SK-N-SH (cell line): ENCODE results near the gene ST6GALNAC2.

Experiments
- CHD2 ChIP-seq: fragments of 150-350 bp; IDR thresholded peaks from 2 replicates; pipeline ENCODE4 v1.6.1; 2018; ENCODE audit warnings: low read length; ENCODE audit not compliant: partially characterized antibody
- CTCF ChIP-seq: fragments of 200-600 bp; sonication (generic); IDR thresholded peaks from 2 replicates; pipeline ENCODE4 v1.6.1; 2017; ENCODE audit warnings: antibody characterized with exemption, mild to moderate bottlenecking, moderate library complexity
- EZH2phosphoT487 ChIP-seq: fragments of 200-600 bp; sonication (generic); IDR thresholded peaks from 2 replicates; pipeline ENCODE4 v1.6.1; 2017; ENCODE audit warnings: low read depth, mixed run types, mild to moderate bottlenecking, antibody characterized with exemption, moderate library complexity, borderline replicate concordance
- FOXM1 ChIP-seq: IDR thresholded peaks from 2 replicates; pipeline ENCODE4 v1.4.0; 2012; ENCODE audit warnings: low read depth, mild to moderate bottlenecking
- MAX ChIP-seq: IDR thresholded peaks from 2 replicates; pipeline ENCODE4 v1.4.0; 2012; ENCODE audit warnings: low read depth
- NFIC ChIP-seq: IDR thresholded peaks from 2 replicates; pipeline ENCODE4 v1.4.0; 2012; ENCODE audit warnings: borderline replicate concordance
- NRF1 ChIP-seq: IDR thresholded peaks from 2 replicates; pipeline ENCODE4 v1.6.1; 2012; ENCODE audit warnings: low read depth, mild to moderate bottlenecking, low read length
- POLR2AphosphoS5 ChIP-seq: IDR thresholded peaks from 2 replicates; pipeline ENCODE4 v1.6.1; 2012; ENCODE audit warnings: low read depth, low read length
- REST ChIP-seq: IDR thresholded peaks from 2 replicates; pipeline ENCODE4 v1.6.1; 2012; ENCODE audit warnings: mild to moderate bottlenecking, low read depth, low read length, moderate library complexity
- SMC3 ChIP-seq: IDR thresholded peaks from 2 replicates; pipeline ENCODE4 v1.6.1; 2012; ENCODE audit warnings: low read depth, low read length, improper control_type of control experiment
- YY1 ChIP-seq: IDR thresholded peaks from 2 replicates; pipeline ENCODE4 v1.4.0; 2012; ENCODE audit warnings: low read depth, mild to moderate bottlenecking

- TF ChIP-seq REST (no peak), CTCF (peak; percentile 100), YY1 (no peak), NRF1 (peak; percentile 41; the same call in 1 of the 2 replicates), SMC3 (peak; percentile 99), FOXM1 (no peak), POLR2AphosphoS5 (no peak), NFIC (no peak), CHD2 (no peak), EZH2phosphoT487 (no peak), MAX (no peak)
Observed at GRCh38 chr17:76523084-76524037, 62.3 kb downstream of the ST6GALNAC2 start.
